Right lobe of liver (tissue), 4 donors: Measurements from ENCODE around the gene CELF2.

Experiments used
- POLR2A ChIP-seq: fragments of 450-650 bp; IDR thresholded peaks from one replicate; pipeline ENCODE4 v1.6.1; 2017; ENCODE audit warnings: antibody characterized with exemption, mild to moderate bottlenecking
- TF ChIP-seq, protein P1 (sequence below), 4 donors: fragments of 200-600 bp in 3 of 4; fragments of 450-650 bp in 1 of 4; IDR thresholded peaks; one replicate each; pipeline versions ENCODE4 v1.5.1 to v1.8.0; 2016 to 2022; ENCODE audit warnings: antibody characterized with exemption in 4 of 4, mild to moderate bottlenecking in 2 of 4
- donor health status: DM: no; HTN: no; CAD: no.
- donor health status: DM: no; HTN: no; CAD: no.
- donor health status: DM: no; HTN: yes; CAD: no.

DNA sequence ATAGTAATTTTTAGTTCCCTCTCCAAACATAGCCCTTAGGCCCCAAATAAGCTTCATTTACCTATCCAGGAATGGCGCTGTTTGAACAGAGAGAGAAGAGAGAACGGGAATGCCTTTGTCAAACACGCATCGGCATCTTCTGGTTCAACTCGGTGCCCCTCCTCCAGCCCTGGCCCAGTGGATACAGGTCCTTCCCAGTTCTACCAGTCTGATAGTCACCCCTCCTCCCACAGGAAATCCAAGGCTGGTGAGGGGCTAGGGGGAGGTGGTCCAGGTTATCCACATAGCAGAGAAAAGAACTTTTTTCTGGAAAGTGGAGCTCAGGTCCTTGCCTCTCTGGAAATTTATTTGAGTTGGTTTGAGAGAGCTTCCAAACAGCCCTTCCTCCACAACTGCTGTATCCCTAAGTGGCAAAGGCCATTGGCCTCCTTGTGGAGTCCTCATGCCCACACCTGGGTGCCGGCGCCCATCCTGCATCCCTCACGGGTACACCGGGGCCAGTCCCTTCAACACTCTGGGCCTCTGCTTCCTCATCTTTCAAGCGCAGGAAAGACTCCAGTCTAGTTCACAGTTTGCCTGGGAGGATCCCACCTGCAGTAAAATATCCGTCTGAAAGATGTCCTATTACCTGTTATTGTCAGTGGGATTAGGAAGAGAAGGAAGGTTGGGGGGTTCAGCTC, 287.4 kb downstream of the CELF2 start:
- TF ChIP-seq, protein P1, sequence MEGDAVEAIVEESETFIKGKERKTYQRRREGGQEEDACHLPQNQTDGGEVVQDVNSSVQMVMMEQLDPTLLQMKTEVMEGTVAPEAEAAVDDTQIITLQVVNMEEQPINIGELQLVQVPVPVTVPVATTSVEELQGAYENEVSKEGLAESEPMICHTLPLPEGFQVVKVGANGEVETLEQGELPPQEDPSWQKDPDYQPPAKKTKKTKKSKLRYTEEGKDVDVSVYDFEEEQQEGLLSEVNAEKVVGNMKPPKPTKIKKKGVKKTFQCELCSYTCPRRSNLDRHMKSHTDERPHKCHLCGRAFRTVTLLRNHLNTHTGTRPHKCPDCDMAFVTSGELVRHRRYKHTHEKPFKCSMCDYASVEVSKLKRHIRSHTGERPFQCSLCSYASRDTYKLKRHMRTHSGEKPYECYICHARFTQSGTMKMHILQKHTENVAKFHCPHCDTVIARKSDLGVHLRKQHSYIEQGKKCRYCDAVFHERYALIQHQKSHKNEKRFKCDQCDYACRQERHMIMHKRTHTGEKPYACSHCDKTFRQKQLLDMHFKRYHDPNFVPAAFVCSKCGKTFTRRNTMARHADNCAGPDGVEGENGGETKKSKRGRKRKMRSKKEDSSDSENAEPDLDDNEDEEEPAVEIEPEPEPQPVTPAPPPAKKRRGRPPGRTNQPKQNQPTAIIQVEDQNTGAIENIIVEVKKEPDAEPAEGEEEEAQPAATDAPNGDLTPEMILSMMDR (IDR thresholded peaks at IDR 0.05) = no peak
- no peak for TF ChIP-seq POLR2A
